HG03039 (cell line): ENCODE measurements around the gene STK4.
"Not testable (repeated sequence)": the region's sequence is repeated elsewhere in the genome, so short reads cannot be mapped to it uniquely, and the experiment has no call there.

Experiments used
- ATAC-seq: cut with Tn5 transposase; IDR thresholded peaks from one replicate; pipeline ENCODE4 v1.9.1; 2021; ENCODE audit warnings: mild to moderate bottlenecking, moderate library complexity; ENCODE audit not compliant: unreplicated experiment

Gene STK4

GRCh38 chr20:45052698-45053429 lies 86.6 kb downstream of the STK4 start:
- no peak for ATAC-seq

DNA sequence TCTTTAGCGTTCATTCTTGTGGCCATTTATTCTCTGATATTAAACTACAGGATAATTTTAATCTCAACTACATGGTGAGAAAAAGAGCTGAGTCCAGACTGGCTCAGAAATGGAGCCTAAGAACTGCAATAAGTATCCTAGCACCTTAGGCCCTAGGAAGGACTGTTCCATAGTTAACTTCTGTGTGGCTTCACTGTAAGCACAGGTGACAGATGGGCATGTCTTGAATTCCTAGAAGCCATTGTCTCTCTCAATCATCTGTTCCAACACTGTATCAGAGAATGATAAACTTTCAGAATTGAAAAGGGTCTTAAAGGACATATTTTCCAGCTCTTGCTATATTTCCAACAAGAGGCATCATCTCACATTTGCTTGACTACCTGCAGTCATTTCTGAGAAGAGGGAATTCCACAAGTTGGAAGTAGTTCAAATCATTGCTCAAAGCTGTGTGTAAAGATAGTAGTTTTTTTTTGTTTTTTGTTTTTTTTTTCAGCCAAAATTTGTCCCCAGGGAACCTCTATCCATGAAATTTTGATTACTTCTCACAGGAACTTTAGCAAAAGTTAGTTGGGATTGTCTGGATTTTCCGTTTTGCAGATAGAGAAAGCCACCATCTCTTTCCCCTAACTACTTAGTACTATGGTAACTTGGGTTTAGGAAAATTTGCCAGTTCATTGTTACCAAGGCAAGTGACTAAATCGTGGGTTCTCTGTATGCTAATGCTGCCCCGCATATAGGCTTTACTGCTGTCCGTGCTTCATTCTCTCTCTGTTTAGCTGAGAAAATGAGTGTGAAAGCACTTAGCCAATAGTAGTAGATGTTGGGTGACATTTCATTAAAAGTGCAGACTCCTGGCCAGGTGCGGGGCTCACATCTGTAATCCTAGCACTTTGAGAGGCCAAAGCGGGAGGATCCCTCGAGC lies 87.4 kb downstream of the STK4 start:
- ATAC-seq: no peak

DNA sequence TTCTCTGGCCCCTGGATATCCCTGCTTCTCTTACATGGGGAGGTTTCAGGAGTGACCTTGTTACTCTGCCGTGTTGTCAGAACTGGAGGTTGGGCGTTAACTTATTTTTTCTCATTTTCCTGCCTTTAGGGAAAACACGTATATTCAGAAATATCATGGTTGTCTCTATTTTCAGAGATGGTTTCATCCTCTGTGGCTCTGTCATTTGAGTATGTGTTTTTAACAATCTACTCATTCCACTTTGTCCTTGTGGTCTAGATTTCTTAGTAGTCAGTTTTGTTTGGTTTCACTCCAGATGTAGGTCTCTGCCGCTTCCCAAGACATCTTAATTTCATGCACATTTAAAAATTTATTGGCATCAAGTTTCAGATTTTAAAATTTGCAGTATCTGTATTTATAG lies 88.7 kb downstream of the STK4 start:
- ATAC-seq: no peak

DNA sequence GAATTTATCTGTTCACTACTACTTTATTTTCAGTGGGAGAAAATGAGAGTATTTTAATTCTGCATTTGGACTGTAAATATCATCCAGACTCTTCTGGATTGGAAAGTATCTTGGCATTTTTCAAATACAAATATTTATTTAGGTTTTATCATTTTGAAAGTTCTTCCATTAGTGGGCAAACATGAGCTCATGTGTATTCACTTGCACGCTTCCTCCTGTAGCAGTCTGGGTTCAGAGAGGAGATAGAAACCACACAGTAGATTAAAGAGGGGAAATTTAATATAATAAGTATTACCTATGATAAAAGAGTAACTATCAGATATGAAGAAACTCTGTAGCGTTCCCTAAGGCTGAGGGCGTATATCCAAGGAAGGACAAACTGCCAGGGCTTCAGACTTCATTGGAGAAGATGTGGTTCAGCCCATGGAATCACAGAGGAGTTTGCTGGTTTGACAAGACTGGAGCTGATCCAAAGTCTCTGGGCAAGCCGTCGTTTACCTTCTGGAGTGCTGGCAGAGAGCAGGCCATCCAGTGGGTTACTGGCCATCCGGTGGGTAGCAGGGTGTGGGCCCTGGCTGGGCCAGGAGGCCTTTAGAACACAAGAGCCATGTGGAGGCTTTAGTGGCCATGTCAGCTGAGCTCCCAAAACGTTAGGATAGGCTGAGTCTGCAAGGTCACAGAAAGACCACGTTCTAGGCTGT lies 90.3 kb downstream of the STK4 start:
- no peak for ATAC-seq

DNA sequence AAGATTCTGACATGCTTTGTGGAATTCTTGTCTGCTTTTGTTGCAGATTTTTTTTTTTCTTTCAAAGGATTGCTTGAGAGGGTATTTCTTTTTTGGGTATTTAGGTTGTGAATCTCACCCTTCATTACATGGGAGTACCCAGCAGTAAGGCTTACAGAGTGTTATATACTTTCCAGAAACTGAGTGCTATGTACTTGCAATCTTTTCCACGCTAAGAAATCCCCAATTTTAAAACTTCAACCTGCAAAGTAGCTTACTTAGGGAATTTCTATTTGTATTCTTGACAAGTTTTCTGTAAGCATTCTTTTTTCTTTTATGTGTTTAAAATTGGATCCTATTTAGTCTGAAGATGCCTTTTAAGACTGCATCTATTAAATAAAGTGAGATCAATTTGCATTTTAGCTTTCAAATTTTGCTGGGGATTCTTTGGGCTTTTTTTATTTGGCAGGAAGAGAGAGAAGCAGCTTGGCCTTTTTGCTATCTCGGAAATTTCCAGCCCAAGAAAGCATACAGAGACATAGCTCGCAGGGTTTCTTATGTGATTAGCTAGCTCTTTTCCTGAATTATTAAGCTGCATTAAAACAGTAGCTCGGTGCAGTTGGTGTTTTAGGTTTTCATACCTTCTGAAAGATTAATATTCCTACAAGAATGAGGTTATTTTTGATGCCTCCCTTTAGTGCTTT lies 92.0 kb downstream of the STK4 start:
- ATAC-seq: no peak

DNA sequence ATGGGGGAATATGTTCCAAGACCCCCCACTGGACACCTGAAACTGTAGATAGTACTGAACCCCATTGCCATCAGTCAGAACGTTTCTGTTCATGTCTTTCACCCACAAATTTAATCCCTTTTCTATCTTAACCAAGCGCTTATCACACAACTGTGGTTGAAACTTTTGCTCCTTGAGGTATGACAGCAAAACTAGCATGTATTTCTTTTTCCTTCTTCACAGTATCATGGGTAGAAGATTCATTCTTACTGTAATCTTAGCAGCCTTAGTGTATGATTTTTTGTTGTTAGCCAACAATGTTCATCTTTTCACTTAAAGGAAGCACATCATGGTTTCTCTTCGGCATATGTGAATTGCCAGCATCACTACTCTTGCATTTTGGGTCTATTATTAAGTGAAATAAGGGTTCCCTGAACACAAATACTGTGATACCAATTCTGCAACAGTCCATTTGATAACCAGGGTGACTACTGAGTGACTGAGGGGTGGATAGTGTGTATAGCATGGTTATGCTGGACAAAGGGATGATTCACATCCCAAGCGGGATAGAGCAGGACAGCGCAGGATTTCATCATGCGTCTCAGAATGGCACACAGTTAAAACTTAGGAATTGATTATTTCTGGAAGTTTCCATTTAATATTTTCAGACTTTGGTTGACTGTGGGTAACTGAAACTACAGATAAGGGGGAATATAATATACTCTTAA lies 92.9 kb downstream of the STK4 start:
- no peak for ATAC-seq

GRCh38 chr20:45060294-45060693 lies 94.0 kb downstream of the STK4 start:
- ATAC-seq: no peak

- ATAC-seq: no peak
Measured at GRCh38 chr20:45061244-45061643, 94.9 kb downstream of the STK4 start.

DNA sequence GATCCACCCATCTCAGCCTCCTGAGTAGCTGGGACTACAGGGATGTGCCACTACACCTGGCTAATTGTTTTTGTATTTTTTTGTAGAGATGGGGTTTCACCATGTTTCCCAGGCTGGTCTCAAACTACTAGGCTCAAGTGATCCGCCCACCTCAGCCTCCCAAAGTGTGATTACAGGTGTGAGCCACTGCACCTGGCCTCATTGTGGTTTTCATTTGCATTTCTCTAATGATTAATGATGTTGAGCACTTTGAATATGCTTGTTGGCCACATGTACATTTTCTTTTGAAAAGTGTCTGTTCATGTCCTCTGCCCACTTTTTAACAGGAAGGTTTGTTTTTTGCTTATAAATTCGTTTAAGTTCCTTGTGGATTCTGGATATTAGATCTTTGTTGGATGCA lies 96.8 kb downstream of the STK4 start:
- ATAC-seq: not testable (repeated sequence)

- ATAC-seq: no peak
Measured at GRCh38 chr20:45064812-45065211, 98.5 kb downstream of the STK4 start.

- no peak for ATAC-seq
Measured at GRCh38 chr20:45066372-45066771, 100.1 kb downstream of the STK4 start.

DNA sequence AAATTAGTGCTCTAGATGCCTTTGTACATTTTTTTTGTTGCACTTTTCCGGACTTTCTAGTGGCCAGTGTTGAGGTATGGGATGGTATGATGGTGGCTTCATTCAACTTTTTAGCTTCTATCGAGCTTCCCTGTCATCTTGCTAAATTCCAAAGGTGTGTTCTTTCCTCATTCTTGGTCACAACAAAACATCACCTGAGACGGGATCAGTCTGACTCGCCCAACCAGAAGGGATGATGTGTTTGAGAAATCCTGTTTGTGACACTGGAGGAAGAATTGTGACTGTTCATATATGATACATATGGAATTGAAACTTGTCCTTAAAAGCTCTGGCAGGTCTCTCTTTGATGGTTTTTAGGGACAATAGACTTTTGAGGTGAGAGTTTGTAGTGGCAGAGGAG lies 100.8 kb downstream of the STK4 start:
- no peak for ATAC-seq

GRCh38 chr20:45067558-45067957 lies 101.2 kb downstream of the STK4 start:
- no peak for ATAC-seq

DNA sequence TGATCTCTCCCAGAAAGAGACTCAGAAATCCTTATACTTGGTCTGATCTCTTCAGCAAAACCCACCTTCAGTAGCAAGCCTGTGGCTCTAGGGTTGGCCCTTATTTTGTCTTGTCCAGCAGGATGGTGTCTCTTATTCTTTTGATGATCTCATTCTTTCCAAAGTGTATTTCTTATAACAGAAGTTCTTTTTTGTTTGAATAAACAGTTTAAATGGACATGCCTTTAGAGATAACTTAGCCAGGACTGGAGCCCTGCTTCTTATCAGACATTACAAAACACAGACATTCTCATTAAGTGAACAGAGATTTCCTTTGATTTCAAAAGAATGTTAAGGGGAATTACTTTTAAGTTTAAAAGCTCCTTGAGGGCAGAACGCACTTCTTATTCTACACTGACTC lies 102.9 kb downstream of the STK4 start:
- ATAC-seq: no peak

DNA sequence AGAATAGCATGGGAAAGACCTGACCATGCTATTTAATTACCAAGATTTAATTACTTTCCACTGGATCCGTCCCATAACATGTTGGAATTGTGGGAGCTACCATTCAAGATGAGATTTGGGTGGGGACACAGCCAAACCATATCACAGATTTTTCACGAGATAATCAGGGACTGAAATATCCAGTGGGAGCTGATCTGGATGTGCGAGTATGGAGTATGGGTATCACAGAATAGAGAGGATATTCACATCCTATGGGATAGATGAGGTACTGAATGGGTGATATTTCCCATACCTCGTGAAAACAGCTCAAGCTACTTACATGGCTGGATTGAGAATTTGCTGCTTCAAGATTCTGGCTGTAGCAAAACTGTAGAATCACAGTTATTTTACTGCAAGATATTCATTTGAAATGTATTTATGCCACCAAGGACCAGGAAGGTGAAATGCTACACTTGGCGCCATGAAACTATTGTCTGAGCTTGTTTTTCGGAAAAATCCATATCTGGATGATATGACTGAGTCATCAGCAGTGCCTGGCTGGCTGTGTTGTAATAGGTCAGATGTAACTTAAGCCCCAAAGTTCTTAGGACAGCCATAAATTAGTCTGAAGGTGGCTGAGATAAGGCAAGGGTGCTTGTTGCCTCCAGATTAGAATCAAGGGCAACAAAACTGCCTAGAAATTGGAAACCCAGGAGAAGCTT lies 104.8 kb downstream of the STK4 start:
- no peak for ATAC-seq

GRCh38 chr20:45072066-45072465 lies 105.8 kb downstream of the STK4 start:
- ATAC-seq: no peak

GRCh38 chr20:45073221-45073620 lies 106.9 kb downstream of the STK4 start:
- no peak for ATAC-seq

DNA sequence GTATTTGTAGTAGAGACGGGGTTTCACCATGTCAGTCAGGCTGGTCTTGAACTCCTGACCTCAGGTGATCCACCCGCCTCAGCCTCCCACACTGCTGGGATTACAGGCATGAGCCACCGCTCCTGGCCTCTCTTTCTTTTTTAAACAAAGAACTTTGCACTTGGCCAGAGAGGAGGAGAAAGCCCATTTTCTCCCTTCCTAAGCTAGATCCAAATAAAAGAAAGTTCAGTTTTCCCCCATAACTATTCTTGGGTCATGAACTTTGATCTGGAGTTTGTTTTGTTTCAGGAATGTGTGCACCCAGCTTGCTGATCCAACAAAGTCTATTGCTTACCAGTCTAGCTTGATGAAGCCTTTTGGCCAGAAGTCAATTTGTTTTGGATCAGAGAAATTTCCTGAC lies 111.2 kb downstream of the STK4 start:
- no peak for ATAC-seq

GRCh38 chr20:45080867-45081624 lies 114.7 kb downstream of the STK4 start:
- no peak for ATAC-seq
